ENCODE data around the gene PDGFC.

PDGFC gene

GRCh38 chr4:156972379-156973015, 898 bp upstream of the PDGFC start:
- no peak for DNase-seq

DNA sequence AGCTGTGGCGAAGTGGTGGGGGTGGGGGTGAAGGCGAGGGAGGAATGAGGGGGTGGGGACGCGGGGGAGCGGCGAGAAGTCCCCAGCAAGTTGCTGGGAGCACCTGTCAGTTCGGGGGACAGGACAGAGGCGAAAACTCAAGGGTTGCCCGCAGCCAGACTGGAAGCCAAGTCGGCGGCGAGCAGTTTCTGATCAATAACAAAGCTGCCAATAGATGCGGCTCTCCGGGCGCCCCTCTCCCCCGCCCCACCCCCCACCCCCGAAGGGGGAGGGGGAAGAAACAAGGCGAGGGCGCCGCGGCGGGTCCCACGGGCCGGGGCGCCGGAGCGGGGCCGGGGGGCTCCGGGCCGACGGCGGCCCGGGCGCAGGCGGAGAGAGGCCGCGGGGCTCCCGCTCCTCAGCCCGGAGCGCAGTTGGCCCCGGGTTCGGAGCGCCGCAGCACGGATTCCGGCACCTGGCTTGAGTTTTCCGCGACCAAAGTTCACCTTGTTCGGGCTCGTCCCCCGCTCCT, 379 bp downstream of the PDGFC start:
- no peak for DNase-seq

- no peak for DNase-seq
These were observed 966 bp downstream of the PDGFC start for GRCh38 chr4:156970501-156971164.

DNA sequence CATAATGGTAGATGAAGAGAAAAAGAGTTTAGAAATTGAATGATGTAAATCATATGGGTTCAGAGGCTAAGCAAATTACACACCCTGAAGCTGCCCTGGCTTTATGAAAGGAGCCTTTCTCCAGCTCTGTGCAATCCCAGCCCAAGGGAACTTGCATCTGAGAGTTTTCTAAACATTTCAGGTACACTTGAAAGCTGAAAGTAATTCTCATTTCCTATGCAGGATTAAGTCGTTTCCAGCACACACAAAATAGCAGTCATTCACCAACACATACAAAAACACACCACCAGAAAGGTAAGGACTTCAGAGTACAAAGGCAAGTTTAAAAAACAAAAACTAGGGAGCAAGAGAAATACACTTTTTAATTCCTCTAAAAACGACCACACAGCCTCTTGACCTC, 1.7 kb downstream of the PDGFC start:
- no peak for DNase-seq

GRCh38 chr4:156969101-156969500, 2.5 kb downstream of the PDGFC start:
- DNase-seq = no peak

- peak; percentile 65 to 69 for DNase-seq
These were observed 3.1 kb downstream of the PDGFC start for GRCh38 chr4:156968479-156968984.

GRCh38 chr4:156966836-156967235, 4.8 kb downstream of the PDGFC start:
- DNase-seq = no peak

GRCh38 chr4:156963419-156963818, 8.2 kb downstream of the PDGFC start:
- DNase-seq = no peak

DNA sequence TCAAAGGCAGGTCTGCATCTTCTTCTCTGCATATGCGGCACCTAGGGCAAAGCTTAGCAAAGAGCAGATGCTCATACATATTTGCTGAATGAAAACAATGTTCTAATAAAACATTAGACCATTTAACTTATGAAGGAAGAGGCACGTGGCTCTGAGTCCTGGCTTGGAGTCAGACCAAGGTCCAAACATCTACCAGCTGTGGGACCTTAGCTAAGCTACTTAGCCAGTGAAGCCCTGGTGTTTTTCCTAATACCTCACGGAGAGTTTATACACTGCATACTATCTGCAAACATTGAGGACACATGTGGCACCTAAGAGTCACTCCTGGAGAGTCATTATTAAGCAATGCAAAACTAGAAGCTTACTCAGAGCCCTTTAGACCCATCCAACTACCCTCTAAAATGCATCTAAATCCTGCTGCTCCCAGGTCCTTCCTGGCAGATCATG, 9.0 kb downstream of the PDGFC start:
- no peak for DNase-seq

DNA sequence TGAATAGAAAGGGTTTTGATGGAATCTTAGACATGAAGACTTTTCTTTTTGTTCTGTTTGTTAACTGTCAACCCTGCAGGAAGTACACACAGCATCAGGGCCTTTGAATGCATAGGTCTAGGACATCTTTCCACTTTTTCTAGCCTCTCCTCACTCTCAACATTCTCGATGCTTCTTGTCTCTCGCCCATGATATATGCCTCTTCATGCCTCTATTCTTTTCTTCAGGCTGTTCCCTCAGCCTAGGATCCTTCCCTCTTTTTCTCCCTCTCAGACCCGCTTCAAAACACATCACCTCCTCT, 9.6 kb downstream of the PDGFC start:
- DNase-seq = no peak

- no peak for DNase-seq
These were observed 10.2 kb downstream of the PDGFC start for GRCh38 chr4:156961196-156962057.

DNA sequence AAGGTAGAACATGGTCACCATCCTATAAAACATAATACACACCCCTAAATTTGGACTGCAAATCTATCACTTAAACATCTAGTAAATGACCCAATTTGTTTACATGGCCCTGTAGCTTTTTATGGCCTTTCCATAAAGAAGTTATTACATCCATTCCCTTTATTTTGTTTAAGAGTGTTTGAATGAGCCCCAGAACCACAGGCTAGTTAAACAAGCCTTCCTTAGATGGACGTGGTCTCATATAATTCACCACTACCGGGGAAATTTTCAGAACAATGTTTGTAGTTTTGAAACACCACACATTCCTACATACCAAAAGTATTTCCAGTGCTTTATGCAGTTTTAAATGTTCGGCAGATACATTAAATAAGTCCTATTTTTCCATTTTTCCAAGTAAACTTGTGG, 12.3 kb downstream of the PDGFC start:
- DNase-seq = no peak

- no peak for DNase-seq
These were observed 13.1 kb downstream of the PDGFC start for GRCh38 chr4:156958276-156959074.

DNA sequence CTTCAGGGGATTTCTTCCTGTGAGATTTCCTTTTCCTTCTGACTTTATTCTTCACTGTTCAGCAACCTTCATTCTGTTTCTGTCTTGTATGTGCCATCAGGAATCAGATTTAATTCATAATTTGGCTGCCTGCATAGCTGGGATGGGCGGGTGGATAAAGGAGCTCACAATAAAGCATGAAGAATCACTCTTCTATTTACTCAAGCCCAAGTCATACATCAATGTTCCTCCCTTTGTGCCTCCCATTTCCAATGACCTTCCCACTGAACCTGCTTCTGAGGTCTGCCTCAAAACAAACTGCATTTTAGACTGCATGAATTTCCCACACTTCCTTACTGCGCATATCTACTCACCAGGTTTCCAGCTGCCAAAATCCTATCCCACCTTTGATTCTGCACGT, 14.0 kb downstream of the PDGFC start:
- DNase-seq = no peak

- no peak for DNase-seq
These were observed 14.7 kb downstream of the PDGFC start for GRCh38 chr4:156956826-156957368.

- no peak for DNase-seq
These were observed 15.2 kb downstream of the PDGFC start for GRCh38 chr4:156956359-156956758.

DNA sequence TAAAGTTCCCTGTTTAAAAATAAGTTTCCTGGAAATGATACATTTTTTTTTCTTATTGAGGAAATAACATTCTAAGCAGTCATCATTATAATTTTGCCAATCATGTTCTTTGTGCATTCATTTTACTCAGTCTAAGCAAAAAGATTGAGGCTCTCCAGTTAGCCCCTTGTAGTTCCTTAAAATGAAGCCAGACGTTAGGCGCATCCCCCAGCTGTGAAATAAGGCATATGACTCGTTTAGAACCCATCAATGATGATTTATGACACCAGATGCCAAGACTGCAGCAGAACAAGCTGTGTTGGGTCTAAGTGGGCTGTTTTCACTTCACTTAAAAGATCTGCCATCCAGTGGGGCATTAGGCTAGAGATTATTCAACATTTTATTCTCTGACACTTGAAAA, 17.0 kb downstream of the PDGFC start:
- no peak for DNase-seq

DNA sequence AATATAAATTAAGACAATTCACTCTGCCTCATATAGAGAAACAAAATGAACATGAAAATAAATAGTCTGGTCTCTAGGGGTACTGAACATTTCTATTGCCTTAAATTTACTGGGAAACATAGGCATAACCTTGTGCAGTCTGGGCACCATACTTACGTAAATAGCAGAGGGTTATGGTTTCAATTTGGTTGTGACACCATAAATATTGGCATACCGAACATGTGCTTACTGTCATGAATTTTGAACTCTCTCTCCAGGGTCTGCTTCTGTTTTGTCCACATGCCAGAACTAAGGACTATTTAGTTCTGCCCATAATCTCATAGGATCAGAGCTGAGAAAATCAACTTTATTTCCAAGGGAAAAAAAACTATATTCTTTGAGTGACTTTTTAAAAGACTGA, 17.6 kb downstream of the PDGFC start:
- DNase-seq = no peak

- no peak for DNase-seq
These were observed 18.6 kb downstream of the PDGFC start for GRCh38 chr4:156953001-156953400.

DNA sequence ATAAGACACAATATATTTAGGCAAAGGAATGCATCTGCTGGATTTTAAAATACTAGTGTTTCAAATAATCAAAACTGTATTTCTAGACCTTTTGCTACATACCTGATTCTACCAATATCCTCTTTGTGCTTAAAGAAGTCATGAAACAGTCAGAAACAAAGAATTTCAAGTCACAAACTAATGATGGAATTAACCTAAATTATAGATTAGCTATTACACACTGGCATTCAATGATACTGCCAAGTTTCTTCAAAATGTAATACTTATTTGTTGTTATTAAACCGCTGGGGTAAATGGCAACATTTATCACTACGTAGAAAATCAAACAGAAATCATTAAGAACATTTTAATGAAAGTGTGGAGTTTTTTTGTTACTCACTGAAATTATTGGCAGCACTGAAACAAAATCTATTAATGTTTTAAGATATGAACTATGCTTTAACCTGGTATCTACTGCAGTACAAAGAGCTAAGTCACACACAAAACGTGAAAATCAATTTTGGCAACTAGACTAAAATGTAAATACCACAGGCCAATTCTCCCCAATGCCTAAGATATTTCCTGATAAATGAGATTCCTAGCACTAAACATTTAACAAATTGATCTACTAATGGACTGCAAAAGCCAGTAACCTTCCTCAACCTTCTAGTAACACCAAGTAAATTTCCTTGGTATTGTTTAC, 19.4 kb downstream of the PDGFC start:
- DNase-seq = no peak

- no peak for DNase-seq
These were observed 20.7 kb downstream of the PDGFC start for GRCh38 chr4:156950948-156951347.

- DNase-seq = no peak
These were observed 21.5 kb downstream of the PDGFC start for GRCh38 chr4:156950090-156950489.
